Iris pigment epithelial cell (primary cell): ENCODE results near the gene XRCC6.
A peak's percentile ranks its signal among the peaks of the same experiment; 100 is the strongest.
"Not testable (repeated sequence)": the region's sequence is repeated elsewhere in the genome, so short reads cannot be mapped to it uniquely, and the experiment has no call there.

ENCODE experiments used
- DNase-seq: peaks from one replicate; pipeline ENCODE4 v3.0.0-alpha.2; 2011; ENCODE audit warnings: low read depth

Gene XRCC6

GRCh38 chr22:41650821-41651220, 29.7 kb downstream of the XRCC6 start:
- DNase-seq = no peak

- DNase-seq = no peak
Observed at GRCh38 chr22:41654322-41654721, 33.2 kb downstream of the XRCC6 start.

GRCh38 chr22:41656556-41656955, 35.5 kb downstream of the XRCC6 start:
- DNase-seq = no peak

- no peak for DNase-seq
Observed at GRCh38 chr22:41657709-41658108, 36.6 kb downstream of the XRCC6 start.

GRCh38 chr22:41658869-41659268, 37.8 kb downstream of the XRCC6 start:
- DNase-seq = no peak

- DNase-seq = no peak
Observed at GRCh38 chr22:41659941-41660340, 38.8 kb downstream of the XRCC6 start.

GRCh38 chr22:41660416-41660815, 39.3 kb downstream of the XRCC6 start:
- no peak for DNase-seq

GRCh38 chr22:41661088-41661487, 40.0 kb downstream of the XRCC6 start:
- DNase-seq = peak; percentile 34

GRCh38 chr22:41661713-41662112, 40.6 kb downstream of the XRCC6 start:
- no peak for DNase-seq

GRCh38 chr22:41663594-41663993, 42.5 kb downstream of the XRCC6 start:
- DNase-seq = not testable (repeated sequence)

GRCh38 chr22:41664490-41664889, 43.4 kb downstream of the XRCC6 start:
- DNase-seq = no peak

GRCh38 chr22:41664951-41665350, 43.9 kb downstream of the XRCC6 start:
- no peak for DNase-seq

GRCh38 chr22:41668971-41669911, 48.1 kb downstream of the XRCC6 start:
- peak; percentile 91 for DNase-seq

- not testable (repeated sequence) for DNase-seq
Observed at GRCh38 chr22:41672096-41672495, 51.0 kb downstream of the XRCC6 start.

- DNase-seq = no peak
Observed at GRCh38 chr22:41672780-41673509, 51.9 kb downstream of the XRCC6 start.

GRCh38 chr22:41674846-41675340, 53.8 kb downstream of the XRCC6 start:
- DNase-seq = no peak

- DNase-seq = no peak
Observed at GRCh38 chr22:41676134-41676533, 55.0 kb downstream of the XRCC6 start.

- no peak for DNase-seq
Observed at GRCh38 chr22:41681616-41682015, 60.5 kb downstream of the XRCC6 start.

GRCh38 chr22:41682033-41682807, 61.1 kb downstream of the XRCC6 start:
- DNase-seq = peak; percentile 88

- DNase-seq = no peak
Observed at GRCh38 chr22:41683052-41683451, 62.0 kb downstream of the XRCC6 start.

- no peak for DNase-seq
Observed at GRCh38 chr22:41683616-41684015, 62.5 kb downstream of the XRCC6 start.

GRCh38 chr22:41684194-41684593, 63.1 kb downstream of the XRCC6 start:
- no peak for DNase-seq
